Uterus (tissue), 2 donors: ENCODE results near the gene EME2.

ENCODE experiments used
- CTCF ChIP-seq, 4 experiments: fragments of 200-600 bp in 2 of 4; fragments of 450-650 bp in 2 of 4; sonication (generic) in 2 of 4; IDR thresholded peaks; one replicate each; pipeline ENCODE4 v1.5.1; 2016 to 2019; ENCODE audit warnings: antibody characterized with exemption in 4 of 4, mild to moderate bottlenecking in 2 of 4, moderate library complexity in 1 of 4
- POLR2A ChIP-seq, 2 donors: fragments of 450-650 bp; IDR thresholded peaks; one replicate each; pipeline ENCODE4 v1.6.1; 2016; ENCODE audit warnings: antibody characterized with exemption in 2 of 2, mild to moderate bottlenecking in 1 of 2, moderate library complexity in 1 of 2

- TF ChIP-seq CTCF (IDR thresholded peaks at IDR 0.05): no peak
- no peak for TF ChIP-seq POLR2A (IDR thresholded peaks at IDR 0.05)
Measured at GRCh38 chr16:1754204-1754603, 18.4 kb upstream of the EME2 start.
